Stimulated activated CD4-positive, alpha-beta T cell treated with anti-CD3 and anti-CD28 coated beads, Interleukin-12 subunit alpha, Interleukin-12 subunit beta, amount 100 ng/mL, for 4 hours (primary cell): ENCODE results near the gene CIAO2B.
A peak's percentile ranks its signal among the peaks of the same experiment; 100 is the strongest.
"Not testable (repeated sequence)": the region's sequence is repeated elsewhere in the genome, so short reads cannot be mapped to it uniquely, and the experiment has no call there.

Source experiments
- DNase-seq: peaks from one replicate; pipeline ENCODE4 v3.0.0-alpha.2; 2020

The CIAO2B gene

GRCh38 chr16:66936889-66937554 is 2.8 kb upstream of the CIAO2B start:
- no peak for DNase-seq

GRCh38 chr16:66936462-66936861 is 2.3 kb upstream of the CIAO2B start:
- no peak for DNase-seq

GRCh38 chr16:66935314-66936011 is 1.3 kb upstream of the CIAO2B start, which contains the start of gene CES2:
TSS of gene CES2 (plus strand) at chr16:66935516. CDS start at chr16:66935636, 120 bp downstream.
- DNase-seq, result no peak

- DNase-seq, result not testable (repeated sequence)
Observed at GRCh38 chr16:66934839-66935313, 674 bp upstream of the CIAO2B start.

GRCh38 chr16:66933776-66934137 is 445 bp downstream of the CIAO2B start:
- peak; percentile 52 for DNase-seq

- DNase-seq, result no peak
Observed at GRCh38 chr16:66932076-66932475, 2.1 kb downstream of the CIAO2B start.

- DNase-seq, result no peak
Observed at GRCh38 chr16:66931665-66932064, 2.5 kb downstream of the CIAO2B start.

- no peak for DNase-seq
Observed at GRCh38 chr16:66930189-66930588, 4.0 kb downstream of the CIAO2B start.

GRCh38 chr16:66928702-66929388 is 5.4 kb downstream of the CIAO2B start:
- no peak for DNase-seq

- DNase-seq, result no peak
Observed at GRCh38 chr16:66927918-66928649, 6.1 kb downstream of the CIAO2B start.

GRCh38 chr16:66926961-66927436 is 7.2 kb downstream of the CIAO2B start:
- no peak for DNase-seq

GRCh38 chr16:66926171-66926947 is 7.8 kb downstream of the CIAO2B start:
- no peak for DNase-seq

GRCh38 chr16:66925322-66925840 is 8.8 kb downstream of the CIAO2B start, which contains the start of gene RRAD:
TSS of gene RRAD (minus strand) at chr16:66925535. CDS start at chr16:66925179, 356 bp downstream.
- no peak for DNase-seq

- peak; percentile 36 for DNase-seq
Observed at GRCh38 chr16:66924527-66925321, 9.5 kb downstream of the CIAO2B start.

GRCh38 chr16:66923866-66924265 is 10.3 kb downstream of the CIAO2B start:
- DNase-seq, result no peak

- no peak for DNase-seq
Observed at GRCh38 chr16:66923247-66923731, 10.9 kb downstream of the CIAO2B start.

GRCh38 chr16:66921729-66922450 is 12.3 kb downstream of the CIAO2B start:
- no peak for DNase-seq

- DNase-seq, result no peak
Observed at GRCh38 chr16:66920924-66921680, 13.1 kb downstream of the CIAO2B start.

GRCh38 chr16:66920299-66920590 is 14.0 kb downstream of the CIAO2B start:
- DNase-seq, result no peak
